IMR-90 (cell line): ENCODE measurements around the gene PRMT5. TPM values are rescaled to one million over a fixed set of nuclear protein-coding genes. Genes with fewer than 3 reads are reported as not detected.
A peak's percentile ranks its signal among the peaks of the same experiment; 100 is the strongest.

Experiments used
- ATAC-seq: fragments of 200-7000 bp; cut with Tn5 transposase; 2 replicates; pipeline ENCODE4 v1.9.1; 2020; ENCODE audit warnings: low read depth, mild to moderate bottlenecking, moderate library complexity
- BruUV-seq: library from RNA; stranded (reverse); fragments of 400-500 nt; replicated peaks from 2 replicates; lab custom pipeline; 2021; lab: Mats Ljungman, UMichigan
- CTCF ChIA-PET: fragments of 300-600 bp; formaldehyde crosslinking; extraction: SDS; loops from one replicate; lab custom pipeline; 2021; ENCODE audit warnings: antibody characterized with exemption; lab: Yijun Ruan, JAX
- POLR2A ChIA-PET: fragments of 300-600 bp; sonication (Branson Sonifier 250); formaldehyde crosslinking; loops from one replicate; lab custom pipeline; 2022; ENCODE audit warnings: antibody characterized with exemption; ENCODE audit not compliant: unreplicated experiment; lab: Charles Lee
- DNase-seq: peaks from one replicate; pipeline ENCODE4 v3.0.0; 2013
- H2AFZ ChIP-seq: replicated peaks from 2 replicates; pipeline ENCODE3; 2013; ENCODE audit warnings: low read length, mild to moderate bottlenecking; ENCODE audit not compliant: poor library complexity
- H2AK5ac ChIP-seq: 2 replicates; pipeline ENCODE4 v1.6.1; 2013; ENCODE audit warnings: low read depth, low read length, inconsistent platforms
- H2AK9ac ChIP-seq: replicated peaks from 2 replicates; pipeline ENCODE3; 2013; ENCODE audit warnings: mild to moderate bottlenecking, low read depth, low read length, moderate library complexity; ENCODE audit not compliant: poor library complexity
- H2BK120ac ChIP-seq: 2 replicates; pipeline ENCODE4 v1.6.1; 2013; ENCODE audit warnings: low read depth, low read length, inconsistent platforms
- H2BK15ac ChIP-seq: 3 replicates; pipeline ENCODE4 v1.6.1; 2013; ENCODE audit warnings: low read depth, low read length, inconsistent platforms
- H2BK20ac ChIP-seq: 2 replicates; pipeline ENCODE4 v1.6.1; 2013; ENCODE audit warnings: low read depth, mild to moderate bottlenecking, inconsistent platforms, low read length, moderate library complexity
- H2BK5ac ChIP-seq: 2 replicates; pipeline ENCODE4 v1.6.1; 2013; ENCODE audit warnings: mild to moderate bottlenecking, low read depth, low read length, inconsistent platforms; ENCODE audit not compliant: poor library complexity, severe bottlenecking
- H3K14ac ChIP-seq: replicated peaks from 2 replicates; pipeline ENCODE4 v1.6.1; 2013; ENCODE audit warnings: low read depth, low read length, inconsistent platforms
- H3K18ac ChIP-seq: 2 replicates; pipeline ENCODE4 v1.6.1; 2013; ENCODE audit warnings: low read depth, low read length, control low read depth
- H3K23ac ChIP-seq: 2 replicates; pipeline ENCODE4 v1.6.1; 2013; ENCODE audit warnings: low read depth, low read length, inconsistent platforms
- H3K27ac ChIP-seq: 2 replicates; pipeline ENCODE4 v1.5.1; 2013; ENCODE audit warnings: mild to moderate bottlenecking, control low read depth, low read length; ENCODE audit not compliant: insufficient read depth
- H3K27me3 ChIP-seq: 2 replicates; pipeline ENCODE4 v1.6.1; 2013; ENCODE audit warnings: low read length; ENCODE audit not compliant: control insufficient read depth, insufficient read depth
- H3K36me3 ChIP-seq: 2 replicates; pipeline ENCODE4 v1.6.1; 2013; ENCODE audit warnings: low read length, mixed read lengths; ENCODE audit not compliant: control insufficient read depth, insufficient read depth
- H3K4ac ChIP-seq: 2 replicates; pipeline ENCODE4 v1.6.1; 2013; ENCODE audit warnings: low read depth, low read length, inconsistent platforms
- H3K4me1 ChIP-seq: 2 replicates; pipeline ENCODE4 v1.6.1; 2013; ENCODE audit warnings: low read length, mixed read lengths; ENCODE audit not compliant: control insufficient read depth, insufficient read depth
- H3K4me2 ChIP-seq: 2 replicates; pipeline ENCODE4 v1.6.1; 2013; ENCODE audit warnings: low read depth, mild to moderate bottlenecking, control low read depth, low read length, moderate library complexity
- H3K4me3 ChIP-seq: 2 replicates; pipeline ENCODE4 v1.5.1; 2013; ENCODE audit warnings: low read depth, mild to moderate bottlenecking, control low read depth, low read length, moderate library complexity; ENCODE audit not compliant: insufficient read depth
- H3K56ac ChIP-seq: 2 replicates; pipeline ENCODE4 v1.6.1; 2013; ENCODE audit warnings: low read length, inconsistent platforms; ENCODE audit not compliant: insufficient read depth; ENCODE audit errors: extremely low read depth
- H3K79me1 ChIP-seq, 2 experiments: 2 replicates each; pipeline ENCODE4 v1.6.1; 2013; ENCODE audit warnings: low read length in 2 of 2, inconsistent platforms in 1 of 2, low read depth in 1 of 2
- H3K9ac ChIP-seq: 2 replicates; pipeline ENCODE4 v1.6.1; 2013; ENCODE audit warnings: low read depth, low read length, control low read depth
- H3K9me1 ChIP-seq: 2 replicates; pipeline ENCODE4 v1.6.1; 2013; ENCODE audit warnings: low read length, inconsistent platforms; ENCODE audit not compliant: insufficient read depth
- H3K9me3 ChIP-seq: 2 replicates; pipeline ENCODE4 v1.6.1; 2013; ENCODE audit warnings: low read length; ENCODE audit not compliant: control insufficient read depth, insufficient read depth
- H4K20me1 ChIP-seq: 2 replicates; pipeline ENCODE4 v1.6.1; 2013; ENCODE audit warnings: low read length, inconsistent platforms; ENCODE audit not compliant: insufficient read depth
- H4K5ac ChIP-seq: 2 replicates; pipeline ENCODE4 v1.6.1; 2013; ENCODE audit warnings: mild to moderate bottlenecking, low read depth, low read length, control low read depth
- H4K8ac ChIP-seq, 2 experiments: 2 replicates each; pipeline ENCODE4 v1.6.1; 2013; ENCODE audit warnings: low read depth in 2 of 2, low read length in 2 of 2, control low read depth in 1 of 2, inconsistent platforms in 1 of 2
- H4K91ac ChIP-seq: 2 replicates; pipeline ENCODE4 v1.6.1; 2013; ENCODE audit warnings: low read depth, low read length, inconsistent platforms; ENCODE audit not compliant: insufficient read depth
- FOS ChIP-seq: fragments of 150-350 bp; IDR thresholded peaks from 2 replicates; pipeline ENCODE4 v1.6.1; 2016; ENCODE audit warnings: low read depth, low read length
- MAZ ChIP-seq: IDR thresholded peaks from 2 replicates; pipeline ENCODE4 v1.6.1; 2012; ENCODE audit warnings: low read depth, mild to moderate bottlenecking, low read length, improper control_type of control experiment, moderate library complexity, borderline replicate concordance
- POLR2A ChIP-seq: IDR thresholded peaks from 2 replicates; pipeline ENCODE4 v1.6.1; 2012; ENCODE audit warnings: mild to moderate bottlenecking, low read depth, low read length
- RAD21 ChIP-seq: IDR thresholded peaks from 2 replicates; pipeline ENCODE4 v1.6.1; 2012; ENCODE audit warnings: low read length, improper control_type of control experiment
- RFX5 ChIP-seq: IDR thresholded peaks from 2 replicates; pipeline ENCODE4 v1.8.0; 2012; ENCODE audit warnings: low read depth, mild to moderate bottlenecking, low read length, moderate library complexity
- SMC3 ChIP-seq: fragments of 150-350 bp; IDR thresholded peaks from 2 replicates; pipeline ENCODE4 v1.6.1; 2016; ENCODE audit warnings: low read depth, mild to moderate bottlenecking, antibody characterized with exemption, low read length, moderate library complexity
- WGBS, 2 experiments: methylation state at CpG; one replicate each; pipeline versions ENCODE4 v1.1.5 to v1.1.7; 2013; ENCODE audit warnings: missing lambda C conversion rate in 2 of 2; ENCODE audit not compliant: insufficient read length in 1 of 2; ENCODE audit errors: extremely low coverage in 2 of 2; 5-methylcytosine and 5-hydroxymethylcytosine counted together
- dilution Hi-C: fragments of 300-500 bp; cut with HindIII; formaldehyde crosslinking; loops from one replicate; pipeline ENCODE4 v1.14.3; 2018; ENCODE audit warnings: low sequenced_read_pairs; ENCODE audit not compliant: unreplicated experiment
- in situ Hi-C: fragments of 300-500 bp; cut with MboI; formaldehyde crosslinking; loops from 3 replicates; pipeline ENCODE4 v1.14.3; 2019; ENCODE audit warnings: low sequenced_read_pairs, inconsistent platforms, mixed read lengths
- intact Hi-C: fragments of 100-400 bp; cut with micrococcal nuclease; formaldehyde crosslinking; loops from 2 replicates; pipeline ENCODE4 v1.10.0; 2022
- polyA plus RNA-seq, 3 experiments: library from polyadenylated mRNA; depleted of rRNA; stranded (reverse); fragments of >200 nt; gene quantifications; 2 replicates each; pipeline ENCODE4 v1.2.3, GENCODE V29; 2012; ENCODE audit warnings: low replicate concordance in 1 of 3
- total RNA-seq: library from RNA; depleted of rRNA; stranded (reverse); fragments of >200 nt; gene quantifications from 2 replicates; pipeline ENCODE4 v1.2.3, GENCODE V29; 2012

Gene PRMT5
- total and polyA plus RNA-seq, 2 of the 4 experiments (the other 2 are of a cell fraction): 99.3 to 136 TPM

- TF ChIP-seq RFX5 (0 out of 2 replicates have a peak, but pooled peaks have one; percentile 22), POLR2A (peak; percentile 91)
These were observed at the start of gene PRMT5 (continued) for GRCh38 chr14:22929104-22929960.

DNA sequence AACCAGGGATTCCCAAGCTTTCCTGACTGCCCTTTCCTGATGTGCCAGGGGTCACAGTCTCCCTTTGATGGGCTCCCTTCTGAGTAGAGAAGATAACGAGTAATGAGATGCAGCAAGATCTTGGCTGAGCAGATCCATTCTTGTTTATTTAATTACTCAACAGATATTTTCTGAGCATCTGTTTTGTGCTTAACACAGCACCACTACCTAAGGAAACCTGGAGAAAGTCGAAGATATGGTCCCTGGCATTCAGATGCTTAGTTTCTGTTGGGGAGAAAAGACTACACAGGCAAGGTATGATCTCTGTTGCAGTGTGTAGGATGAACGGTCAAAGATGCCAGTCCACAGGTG is 49.3 kb upstream of the PRMT5 start:
- H2BK15ac ChIP-seq: peak overlapping the region; percentile 85
- peak overlapping the region; percentile 92 for H3K4me2 ChIP-seq
- no peak overlapping the region for H2AFZ ChIP-seq
- H3K4ac ChIP-seq: peak overlapping the region; percentile 89
- intact Hi-C loops (no loop called here), dilution Hi-C loops (no loop called here), in situ Hi-C loops (no loop called here)
- peak overlapping the region; percentile 96 for H3K23ac ChIP-seq
- no peak overlapping the region for H3K4me3 ChIP-seq
- peaks cover 41% of the 10 kb centered on the region for H3K4me1 ChIP-seq
- no peak for ATAC-seq
- peak overlapping the region; percentile 79 for H4K5ac ChIP-seq
- no CpG with 5 or more reads among the region's 3 CpGs for WGBS, 2 experiments
- H3K14ac ChIP-seq: peak overlapping the region; percentile 95
- H3K9me1 ChIP-seq: peaks cover 5% of the 10 kb centered on the region; the same call in 1 of the 2 replicates
- peak overlapping the region; percentile 84 for H2BK120ac ChIP-seq
- no peak for TF ChIP-seq POLR2A
- TF ChIP-seq FOS: no peak
- TF ChIP-seq SMC3: no peak
- TF ChIP-seq RAD21: no peak
- no peak for TF ChIP-seq MAZ
- peak overlapping the region; percentile 96 for H4K91ac ChIP-seq
- H4K8ac ChIP-seq: peak overlapping the region; percentile 84 to 89; a peak in 3 of 4 replicates
- BruUV-seq: no TSS peak
- peaks cover 34 to 72% of the 10 kb centered on the region in 2 experiments for H3K79me1 ChIP-seq
- ChIA-PET CTCF (interaction anchor here (0.7 to 1.8 kb wide), 4 partner anchors 8 to 107 kb away, joined by 3 to 12 read pairs (median 5); no protein-coding TSS in a partner anchor), POLR2A (interaction anchor here (0.5 to 1.4 kb wide), 5 partner anchors 8 to 577 kb away, joined by 3 to 12 read pairs (median 7); no protein-coding TSS in a partner anchor)
- no peak for DNase-seq
- H3K27me3 ChIP-seq: no peaks in the 10 kb centered on the region
- H3K9ac ChIP-seq: peak overlapping the region; percentile 90
- peak overlapping the region; percentile 80 for H3K56ac ChIP-seq
- peaks cover 36% of the 10 kb centered on the region for H3K36me3 ChIP-seq
- peaks cover 34% of the 10 kb centered on the region for H4K20me1 ChIP-seq
- peak overlapping the region; percentile 94 for H2AK9ac ChIP-seq
- H2AK5ac ChIP-seq: peak overlapping the region; percentile 97
- peak overlapping the region; percentile 86 for H2BK5ac ChIP-seq
- H3K18ac ChIP-seq: peak overlapping the region; percentile 70
- H3K9me3 ChIP-seq: no peaks in the 10 kb centered on the region
- peak overlapping the region; percentile 97 for H3K27ac ChIP-seq
- H2BK20ac ChIP-seq: peak overlapping the region; percentile 58; the same call in 1 of the 2 replicates
